ENCODE results near the gene COA8.

GRCh38 chr14:103539056-103539825 is 23.5 kb upstream of the COA8 start:
- no peak for TF ChIP-seq GATA2 (IDR thresholded peaks at IDR 0.05; ENCODE audit: low read depth, low read length)
- TF ChIP-seq GATA3 (IDR thresholded peaks at IDR 0.05; ENCODE audit: low read depth, low read length): no peak
